ENCODE measurements around the gene NIT1. TPM values are rescaled to one million over a fixed set of nuclear protein-coding genes. Genes with fewer than 3 reads are reported as not detected.
"Not testable (repeated sequence)": the region's sequence is repeated elsewhere in the genome, so short reads cannot be mapped to it uniquely, and the experiment has no call there.

The NIT1 gene
- polyA plus RNA-seq, 12 donors, result 25.2 to 35.4 (median 30.8) TPM; not detected in 1

DNA sequence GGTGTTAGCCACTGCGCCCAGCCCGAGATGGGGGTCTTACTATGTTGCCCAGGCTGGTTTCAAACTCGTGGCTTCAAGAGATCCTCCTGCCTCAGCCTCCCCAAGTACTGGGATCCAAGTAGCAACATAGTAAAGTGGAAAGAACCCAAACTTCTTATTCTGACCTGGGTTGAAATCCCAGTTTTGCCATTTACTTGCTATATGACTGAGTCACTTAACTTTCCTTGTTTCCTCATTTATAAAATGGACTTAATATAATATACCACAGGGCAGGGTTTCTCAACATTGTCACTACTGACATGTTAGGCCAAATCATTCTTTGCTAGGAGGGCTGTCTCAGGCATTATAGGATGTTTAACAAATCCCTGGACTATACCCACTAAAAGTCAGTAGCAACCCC lies 6.8 kb upstream of the NIT1 start:
- DNase-seq, result no peak

DNA sequence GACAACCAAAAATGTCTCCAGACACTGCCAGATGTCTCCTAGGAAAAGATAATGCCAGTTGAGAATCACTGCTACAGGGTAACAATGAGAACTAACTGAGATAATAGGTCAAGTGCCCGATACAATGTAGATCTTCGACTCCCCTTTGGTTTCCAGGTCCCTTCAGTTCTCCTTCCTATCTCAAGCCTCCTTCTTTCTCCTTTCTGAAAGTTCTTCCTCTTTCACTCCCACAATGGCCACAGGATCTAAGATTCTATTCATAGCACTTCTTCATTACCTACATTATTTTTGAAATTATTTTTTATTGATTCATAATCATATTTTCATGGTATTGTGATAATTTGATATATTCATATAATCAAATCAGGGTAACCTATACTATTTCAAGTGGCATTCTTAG lies 6.4 kb upstream of the NIT1 start:
- no peak for DNase-seq

DNA sequence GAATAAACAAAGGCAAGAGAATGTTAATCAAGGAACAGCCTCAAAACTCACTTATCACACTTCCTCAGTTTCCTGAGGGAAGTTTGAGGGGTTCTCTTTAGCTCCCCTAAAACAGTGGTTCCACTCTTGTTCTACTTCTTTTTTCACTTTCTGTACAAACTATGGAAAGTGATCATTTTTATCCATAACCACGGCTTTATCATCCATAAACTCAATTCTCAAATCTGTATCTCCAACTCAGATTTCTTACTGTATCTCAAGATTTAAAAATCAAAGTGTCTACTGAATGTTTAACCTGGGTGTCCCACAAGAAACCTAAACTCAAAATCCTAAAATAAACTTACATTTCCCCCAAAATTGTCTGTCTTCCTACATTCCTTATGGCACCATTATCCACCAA lies 4.0 kb upstream of the NIT1 start:
- DNase-seq, result no peak

DNA sequence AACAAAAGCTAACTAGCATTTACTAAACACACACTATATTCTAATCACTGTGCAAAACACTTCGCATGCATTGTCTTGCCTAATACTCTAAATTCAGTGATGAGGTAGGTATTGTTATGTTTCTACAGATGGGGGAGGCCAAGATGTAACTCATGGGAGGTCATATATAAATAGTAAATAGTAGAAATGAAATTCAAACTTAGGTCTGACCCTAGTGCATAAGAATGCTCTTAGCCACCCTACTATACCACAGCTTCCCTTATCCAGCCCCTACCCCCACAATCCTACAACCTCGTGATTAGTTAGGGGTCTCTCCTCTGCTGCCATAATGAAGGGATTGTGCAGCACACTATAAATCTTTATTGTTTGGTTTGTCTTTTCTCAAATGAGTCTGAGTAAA lies 3.3 kb upstream of the NIT1 start:
- DNase-seq, result no peak

DNA sequence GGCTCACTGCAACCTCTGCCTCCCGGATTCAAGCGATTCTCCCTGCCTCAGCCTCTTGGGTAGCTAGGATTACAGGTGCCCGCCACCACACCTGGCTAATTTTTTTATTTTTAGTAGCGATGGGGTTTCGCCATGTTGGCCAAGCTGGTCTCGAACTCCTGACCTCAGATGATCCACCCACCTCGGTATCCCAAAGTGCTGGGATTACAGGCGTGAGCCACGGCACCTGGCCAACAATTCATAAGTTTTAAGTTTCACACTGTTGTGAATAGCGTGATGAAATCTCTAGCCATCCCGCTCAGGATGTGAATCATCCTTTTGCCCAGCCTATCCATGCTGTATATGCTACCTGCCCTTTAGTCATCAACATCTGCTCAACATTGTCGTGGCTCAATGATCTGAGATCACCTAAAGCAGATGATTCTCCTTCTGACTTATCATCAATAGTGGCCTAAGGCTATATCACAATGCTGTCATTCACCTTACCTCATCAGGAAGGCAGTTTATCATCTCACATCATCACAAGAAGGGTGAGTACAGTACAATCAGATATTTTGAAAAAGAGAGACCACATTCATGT lies 2.7 kb upstream of the NIT1 start:
- DNase-seq, result no peak

DNA sequence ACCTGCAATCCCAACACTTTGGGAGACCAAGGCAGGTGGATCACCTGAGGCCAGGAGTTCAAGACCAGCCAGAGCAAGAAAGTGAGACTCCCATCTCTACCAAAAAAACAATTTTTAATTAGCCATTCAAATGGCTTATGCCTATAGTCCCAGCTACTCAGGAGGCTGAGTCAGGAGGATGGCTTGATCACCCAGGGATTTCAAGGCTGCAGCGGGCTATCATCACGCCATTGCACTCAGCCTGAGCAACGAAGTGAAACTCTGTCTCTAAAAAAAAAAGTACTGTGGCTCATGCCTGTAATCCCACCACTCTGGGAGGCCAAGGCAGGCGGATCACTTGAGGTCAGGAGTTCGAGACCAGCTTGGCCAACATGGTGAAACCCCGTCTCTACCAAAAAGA lies 1.9 kb upstream of the NIT1 start:
- DNase-seq, result not testable (repeated sequence)

DNA sequence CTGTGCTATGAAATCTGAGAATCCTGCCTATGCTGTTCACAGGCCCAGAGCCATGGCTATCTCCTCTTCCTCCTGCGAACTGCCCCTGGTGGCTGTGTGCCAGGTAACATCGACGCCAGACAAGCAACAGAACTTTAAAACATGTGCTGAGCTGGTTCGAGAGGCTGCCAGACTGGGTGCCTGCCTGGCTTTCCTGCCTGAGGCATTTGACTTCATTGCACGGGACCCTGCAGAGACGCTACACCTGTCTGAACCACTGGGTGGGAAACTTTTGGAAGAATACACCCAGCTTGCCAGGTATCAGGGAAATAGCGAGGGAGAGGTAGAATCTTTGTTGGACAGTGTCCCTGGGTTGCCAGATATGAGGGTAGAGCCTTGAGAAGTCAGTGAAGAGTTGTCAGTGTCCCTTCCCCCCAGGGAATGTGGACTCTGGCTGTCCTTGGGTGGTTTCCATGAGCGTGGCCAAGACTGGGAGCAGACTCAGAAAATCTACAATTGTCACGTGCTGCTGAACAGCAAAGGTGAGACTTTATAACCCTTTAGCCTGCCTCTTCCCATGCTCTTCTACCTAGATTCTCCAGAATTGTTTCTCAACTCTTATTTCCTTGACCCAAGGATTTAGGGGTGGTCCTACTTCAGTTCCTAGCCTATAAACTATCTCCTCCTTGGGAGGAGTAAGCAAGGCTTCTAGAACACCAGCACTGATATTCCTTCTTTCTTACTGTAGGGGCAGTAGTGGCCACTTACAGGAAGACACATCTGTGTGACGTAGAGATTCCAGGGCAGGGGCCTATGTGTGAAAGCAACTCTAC lies 1.4 kb downstream of the NIT1 start:
- DNase-seq, result peak; percentile 53

DNA sequence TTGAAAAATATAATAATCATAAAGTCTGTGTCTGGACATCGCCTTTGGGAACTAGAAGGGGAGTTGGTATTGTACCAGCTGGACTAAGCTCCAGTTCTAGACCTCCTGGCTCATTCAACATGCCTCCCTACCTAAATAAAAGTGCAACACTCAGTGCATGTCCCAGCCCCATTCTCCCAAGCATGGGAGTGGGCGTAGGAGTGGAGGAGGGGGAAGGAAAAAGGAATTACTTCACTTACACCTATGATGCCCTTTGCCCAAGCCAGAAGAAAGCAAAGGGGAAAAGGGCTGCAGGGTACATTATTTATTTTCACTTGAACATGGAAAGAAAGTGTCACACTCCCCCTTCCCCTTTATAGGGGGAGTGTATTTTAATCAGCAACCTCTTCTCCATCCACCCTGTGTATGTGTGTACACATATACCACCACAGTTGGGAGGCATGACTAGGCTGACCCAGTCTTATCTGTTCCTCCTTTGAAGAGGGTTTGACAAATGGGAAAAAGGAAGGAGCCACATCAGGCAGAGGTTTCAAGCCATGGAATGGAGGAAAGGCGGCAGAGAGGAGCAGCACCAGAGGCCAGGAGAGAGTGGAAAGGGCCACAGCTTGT lies 3.2 kb downstream of the NIT1 start:
- no peak for DNase-seq

DNA sequence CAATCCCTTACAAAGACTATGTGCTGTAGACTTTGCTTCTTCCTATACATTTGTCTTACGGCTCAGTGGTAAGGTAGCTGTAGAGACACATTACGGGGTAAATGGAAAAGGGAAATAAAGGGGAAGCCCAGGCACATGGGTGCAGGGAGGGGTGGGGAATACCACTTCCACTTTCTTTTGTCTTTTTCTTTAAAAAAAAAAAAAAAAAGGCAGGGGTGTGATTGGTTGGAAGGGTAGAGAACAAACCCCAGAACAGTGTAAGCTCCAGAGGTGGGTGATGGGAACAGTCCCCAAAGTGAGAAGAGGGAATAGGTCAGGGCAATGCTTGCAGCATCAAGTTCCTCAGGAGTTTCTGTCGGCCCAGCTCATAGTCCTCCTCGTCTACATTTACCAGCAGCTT lies 3.9 kb downstream of the NIT1 start:
- DNase-seq, result no peak

DNA sequence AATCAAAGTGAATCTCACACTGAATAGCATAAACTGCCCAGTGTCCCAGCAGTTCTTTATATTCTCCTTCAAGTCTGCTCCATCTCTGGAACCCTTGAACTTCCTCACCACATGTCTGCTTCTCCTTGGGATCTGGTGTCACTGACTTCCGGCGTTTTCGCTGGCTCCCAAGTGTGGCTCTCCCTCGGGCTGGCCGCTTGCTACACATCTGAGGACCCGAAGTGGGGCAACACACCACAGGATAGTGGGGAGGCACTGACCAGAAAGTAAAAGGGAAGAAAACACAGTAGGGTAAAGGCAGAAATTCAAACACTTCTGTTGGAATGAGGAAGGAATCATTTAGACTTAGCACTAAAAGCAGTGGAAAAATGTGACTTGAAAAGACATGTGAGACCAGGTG lies 5.1 kb downstream of the NIT1 start:
- no peak for DNase-seq

DNA sequence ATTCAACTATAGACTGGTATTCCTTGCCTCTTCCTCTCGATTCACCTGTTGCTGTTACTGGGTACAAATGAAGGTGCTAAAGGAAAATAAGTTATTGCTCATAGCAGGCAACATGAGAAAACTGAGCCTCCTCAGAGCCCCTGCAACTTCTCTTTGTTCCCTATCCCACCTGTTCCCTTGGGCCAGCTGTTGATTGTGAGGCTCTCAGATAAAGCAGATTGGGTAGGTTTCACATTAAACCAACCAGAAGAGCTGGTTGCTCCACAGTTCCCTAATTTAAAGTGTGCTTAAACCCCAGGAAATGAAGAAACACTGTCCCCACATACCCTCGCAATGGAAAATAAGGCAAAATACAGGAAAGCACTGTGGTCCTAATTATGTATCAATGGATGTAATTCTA lies 9.7 kb downstream of the NIT1 start:
- DNase-seq, result no peak

DNA sequence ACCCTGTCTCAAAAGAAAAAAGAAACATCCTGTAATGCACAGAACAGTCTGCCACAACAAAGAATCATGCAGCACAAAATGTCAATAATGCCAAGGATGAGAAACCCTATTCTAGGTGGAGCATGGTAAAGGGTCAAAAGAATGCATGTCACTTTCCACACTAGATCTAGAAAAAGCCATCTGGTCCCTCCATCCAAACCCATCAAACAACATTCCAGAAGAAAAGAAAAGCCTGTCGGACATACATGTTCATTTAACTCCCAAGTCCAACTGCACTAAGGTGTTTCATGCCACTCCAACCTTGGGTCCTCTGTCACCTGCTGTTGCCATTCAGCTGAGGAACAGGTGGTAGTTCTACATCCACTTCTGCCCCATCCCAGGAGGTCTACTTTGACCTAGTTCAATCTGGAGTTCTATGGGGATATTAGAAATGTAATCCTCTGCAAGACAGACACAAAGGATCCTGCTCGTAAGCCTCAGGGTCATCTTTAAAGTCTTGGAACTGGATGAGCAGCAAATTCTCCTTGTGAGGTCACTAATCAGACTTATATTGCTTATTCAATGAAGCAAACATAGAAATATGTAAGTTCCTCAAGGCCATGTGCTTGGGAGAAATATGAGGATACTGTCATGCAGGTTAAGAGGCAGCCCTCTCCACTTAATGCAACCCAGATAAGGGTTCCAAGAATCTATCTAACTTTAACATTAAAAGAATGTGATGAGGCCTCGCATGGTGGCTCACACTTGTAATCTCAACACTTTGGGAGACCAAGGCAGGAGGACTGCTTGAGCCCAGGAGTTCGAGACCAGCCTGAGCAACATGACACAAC lies 10.9 kb downstream of the NIT1 start:
- DNase-seq, result no peak

DNA sequence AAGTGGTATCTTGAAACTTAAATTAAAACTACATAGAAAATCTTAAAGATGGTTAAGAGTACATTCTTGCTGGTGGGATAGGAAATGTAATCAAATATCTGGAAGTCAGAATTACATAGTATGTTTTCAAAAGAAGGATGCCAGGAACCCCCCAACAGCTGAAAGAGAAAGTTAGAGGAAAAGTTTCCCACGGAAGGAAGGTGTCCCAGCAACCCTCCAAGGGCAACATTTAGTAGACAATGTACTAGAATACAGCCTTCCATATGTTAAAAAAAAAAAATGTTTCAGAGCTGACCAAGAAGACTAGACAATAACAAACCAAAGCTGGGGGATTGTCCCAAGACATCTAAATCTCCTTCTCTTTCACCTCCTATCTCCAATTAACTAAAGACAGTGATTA lies 12.4 kb downstream of the NIT1 start:
- DNase-seq, result no peak

DNA sequence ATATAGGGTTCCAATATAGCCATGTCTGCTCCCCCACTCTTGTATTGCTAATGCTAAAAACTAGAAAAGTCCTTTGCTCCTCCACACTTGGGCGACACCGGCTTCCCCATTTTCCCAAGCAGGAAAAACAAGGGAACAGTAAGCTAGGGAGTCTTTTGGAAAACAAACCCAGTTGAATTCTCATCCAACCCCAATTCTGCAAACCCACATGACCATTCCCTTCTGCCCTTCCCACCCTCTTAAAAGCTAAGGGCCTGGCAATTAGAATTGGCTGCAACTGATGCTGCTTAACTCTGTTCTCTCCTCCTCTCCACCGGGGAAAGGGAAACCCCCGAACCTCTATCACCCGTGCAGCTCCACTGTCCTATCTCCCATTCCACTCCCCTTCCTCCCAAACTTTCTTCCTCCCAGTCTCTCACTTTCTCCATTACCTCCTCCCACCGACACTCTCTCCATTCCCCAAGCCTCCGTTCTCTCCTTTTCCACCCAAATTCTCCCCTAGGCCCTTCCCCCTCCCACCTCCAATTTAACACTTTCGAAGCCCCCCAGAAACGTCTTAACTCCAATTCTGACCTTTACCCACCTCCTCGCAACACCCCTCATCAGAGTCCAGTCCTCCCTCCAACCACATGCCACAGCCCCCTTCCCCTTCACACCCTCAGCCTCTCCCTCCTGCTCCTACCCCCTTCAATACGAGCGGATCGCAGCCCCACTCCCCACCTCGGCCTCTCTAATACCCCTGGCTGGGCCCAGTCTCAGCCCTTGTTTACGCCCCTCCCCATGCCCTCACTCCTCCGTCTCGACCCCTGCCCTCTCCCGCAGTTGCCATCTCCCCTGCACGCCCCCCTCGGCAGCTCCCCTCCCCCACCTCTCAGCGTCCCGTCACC lies 13.9 kb downstream of the NIT1 start:
- DNase-seq, result peak; percentile 55

DNA sequence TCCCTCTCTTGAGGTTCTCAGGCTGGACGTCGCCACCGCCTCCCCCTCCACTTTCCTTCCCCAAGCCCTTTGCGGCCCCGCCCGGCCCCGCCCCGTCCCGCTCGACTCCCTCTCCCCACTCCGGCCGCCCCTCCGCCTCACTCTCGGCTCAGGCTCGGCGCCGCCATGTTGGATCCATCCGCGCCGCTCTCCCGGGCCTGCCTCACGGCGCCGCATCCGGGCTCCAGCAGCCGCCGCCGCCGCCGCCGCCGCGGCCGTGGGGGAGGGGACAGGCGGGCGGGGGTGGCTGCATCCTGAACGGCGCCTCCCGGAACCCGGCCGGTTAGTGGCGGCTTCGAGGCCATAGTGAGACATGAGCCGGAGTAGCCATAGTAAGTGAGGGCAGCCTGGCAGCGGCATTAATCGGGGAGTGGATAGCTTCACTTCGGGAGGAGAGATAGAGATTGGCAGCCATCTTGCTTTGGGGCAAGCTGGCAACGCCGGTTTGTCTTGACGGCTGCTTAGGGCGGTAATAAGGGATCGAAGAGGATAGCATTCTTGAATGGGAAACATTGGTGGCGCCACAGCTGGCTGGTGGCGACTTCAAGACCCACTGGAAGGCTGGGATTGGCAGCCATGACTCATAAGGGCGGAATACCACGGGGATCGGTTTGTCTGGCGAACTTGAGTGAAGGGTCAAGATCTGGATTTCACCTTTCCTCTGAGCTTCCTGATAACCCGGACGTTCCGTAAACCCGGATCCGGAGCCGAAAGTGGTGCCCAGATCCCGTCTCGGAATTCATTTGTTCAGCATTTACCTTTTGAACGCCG lies 14.7 kb downstream of the NIT1 start, which contains the start of gene DEDD:
TSS of gene DEDD (minus strand) at position 258 of the 810 bp plus-strand sequence. CDS start 8,205 bp downstream, outside the sequence.
- peak; percentile 94 for DNase-seq

DNA sequence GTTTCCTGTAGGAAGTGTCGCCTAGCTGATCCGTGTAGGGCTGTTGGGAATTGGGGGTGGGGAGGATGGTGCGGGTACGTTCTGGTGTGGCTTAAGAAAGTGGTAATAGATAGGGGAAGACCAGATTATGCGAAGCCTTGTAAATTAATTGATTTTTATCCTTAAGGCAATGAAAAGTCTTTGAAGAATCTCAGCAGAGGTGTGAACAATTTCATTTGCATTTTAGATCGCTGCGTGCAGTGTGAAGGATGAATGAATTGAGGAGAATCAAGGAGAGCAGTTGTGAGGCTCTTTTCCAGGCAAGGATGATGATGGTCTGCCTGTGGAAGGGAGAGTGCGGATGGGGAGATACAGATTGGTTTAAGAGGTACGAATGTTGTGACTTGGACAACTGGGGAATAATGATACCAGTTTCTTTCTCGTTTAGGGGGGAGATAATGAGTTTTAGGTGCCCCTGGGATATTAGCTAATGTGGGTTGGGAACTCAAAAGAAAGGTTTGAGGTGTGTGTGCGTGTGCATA lies 15.4 kb downstream of the NIT1 start:
- no peak for DNase-seq

DNA sequence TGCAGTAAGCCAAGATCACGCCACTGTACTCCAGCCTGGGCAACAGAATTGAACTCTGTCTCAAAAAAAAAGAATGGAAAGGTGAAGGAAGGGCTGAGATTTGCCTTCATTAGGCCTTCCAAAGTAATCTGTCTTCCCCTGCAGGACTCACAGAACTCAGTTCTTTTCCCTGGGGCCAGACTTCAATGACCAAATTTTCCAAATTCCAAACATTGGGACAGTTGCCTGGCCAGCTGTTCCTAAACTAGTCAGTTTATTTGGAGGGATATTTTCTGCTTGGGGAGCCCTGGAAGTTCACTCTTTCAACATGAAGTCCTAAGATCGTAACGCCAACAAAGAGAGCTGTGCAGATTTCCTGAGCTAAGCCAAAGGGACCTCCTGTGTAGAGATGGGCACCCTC lies 20.0 kb downstream of the NIT1 start:
- DNase-seq, result no peak

DNA sequence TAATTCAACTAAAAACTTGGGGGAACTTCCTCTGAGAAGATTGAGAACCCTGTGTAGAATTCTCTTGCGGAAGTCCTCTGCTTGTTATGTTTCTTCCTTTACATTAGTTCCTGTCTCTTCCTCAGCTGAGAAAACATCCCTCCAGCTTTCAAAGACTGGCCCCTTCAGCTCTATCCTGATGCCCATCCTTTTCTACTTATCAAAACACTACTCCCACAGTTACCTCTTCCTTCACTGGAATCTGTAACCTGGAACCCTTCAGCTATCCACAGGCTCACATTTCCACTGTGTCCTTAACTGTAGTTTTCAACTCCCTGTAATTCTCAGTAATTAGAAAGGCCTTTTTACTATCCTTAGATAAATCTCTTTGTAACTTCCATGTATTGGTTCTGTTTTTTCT lies 20.5 kb downstream of the NIT1 start:
- DNase-seq, result no peak

DNA sequence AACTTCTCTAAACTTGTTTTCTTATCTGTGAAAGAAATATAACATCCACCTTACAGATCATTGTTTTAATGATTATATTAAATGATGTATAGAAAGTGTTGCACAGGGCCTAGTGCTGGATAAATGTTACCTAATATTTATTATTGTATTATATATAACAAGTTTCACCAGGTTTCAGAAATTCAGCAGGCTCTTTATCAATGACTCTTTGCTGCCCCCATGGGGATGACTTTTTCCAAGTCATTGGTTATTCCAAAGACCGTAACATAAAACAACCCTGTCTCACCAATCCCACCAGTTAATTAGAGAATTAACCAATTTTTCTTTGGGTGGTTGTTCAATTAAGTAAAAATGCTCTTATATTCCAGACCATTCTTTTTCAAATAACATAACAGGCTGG lies 21.9 kb downstream of the NIT1 start:
- DNase-seq, result no peak

DNA sequence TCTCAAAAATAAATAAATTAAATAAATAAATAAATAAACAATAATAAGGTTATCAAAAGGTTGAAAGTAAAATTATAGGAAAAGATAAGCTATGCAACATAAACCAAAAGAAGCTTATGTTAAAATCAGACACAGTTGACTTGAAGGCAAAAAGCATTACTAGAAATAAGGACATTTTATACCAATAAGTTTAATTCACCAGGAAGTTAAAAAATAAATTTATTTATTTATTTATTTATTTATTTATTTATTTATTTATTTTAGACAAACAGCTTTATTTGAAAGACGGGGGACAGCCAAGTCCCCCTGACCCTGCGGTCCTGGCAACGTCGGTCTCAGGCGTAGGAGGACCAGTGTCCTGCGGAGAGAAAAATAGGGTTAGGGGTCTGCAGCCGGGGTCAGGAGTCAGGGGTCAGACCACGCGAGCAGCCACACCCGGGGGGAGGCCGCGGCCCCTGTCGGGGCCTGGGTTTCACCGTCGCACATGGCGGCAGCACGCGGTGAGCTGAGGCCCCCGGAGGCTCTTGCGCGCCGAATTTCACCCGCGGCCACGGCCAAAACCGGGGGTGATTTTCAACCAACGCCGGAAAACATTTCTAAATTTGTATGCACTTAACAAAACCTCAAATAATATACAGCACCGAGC lies 23.0 kb downstream of the NIT1 start:
- no peak for DNase-seq

Data from muscle of arm (tissue), 12 donors.